Esophagus squamous epithelium (tissue), 4 donors: ENCODE data around the gene CAMKMT.

Experiments used
- POLR2A ChIP-seq, 4 donors: fragments of 450-650 bp; IDR thresholded peaks; one replicate each; pipeline ENCODE4 v1.6.1; 2017; ENCODE audit warnings: antibody characterized with exemption in 4 of 4, mild to moderate bottlenecking in 4 of 4, moderate library complexity in 3 of 4
- TF ChIP-seq, protein P1 (sequence below), 6 experiments: fragments of 450-650 bp in 4 of 6; fragments of 200-600 bp in 2 of 6; sonication (generic) in 2 of 6; IDR thresholded peaks; one replicate each; pipeline ENCODE4 v1.5.1; 2016 to 2019; ENCODE audit warnings: antibody characterized with exemption in 6 of 6, mild to moderate bottlenecking in 4 of 6, moderate library complexity in 4 of 6

DNA sequence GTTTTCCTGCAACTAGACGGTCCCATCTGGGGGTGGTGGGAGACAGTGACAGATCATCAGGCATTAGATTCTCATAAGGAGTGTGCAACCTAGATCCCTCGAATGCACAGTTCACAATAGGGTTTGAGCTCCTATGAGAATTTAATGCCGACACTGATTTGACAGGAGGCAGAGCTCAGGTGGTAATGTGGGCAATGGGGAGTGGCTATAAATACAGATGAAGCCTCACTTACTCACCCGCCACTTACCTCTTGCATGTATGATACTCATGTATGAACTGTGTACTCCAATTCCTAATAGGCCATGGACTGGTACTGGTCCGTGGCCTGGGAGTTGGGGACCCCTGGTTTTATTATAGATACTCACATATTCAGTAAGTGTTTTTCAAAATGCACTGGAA is 457.3 kb downstream of the CAMKMT start:
- TF ChIP-seq POLR2A (IDR thresholded peaks at IDR 0.05), result no peak
- TF ChIP-seq, protein P1, sequence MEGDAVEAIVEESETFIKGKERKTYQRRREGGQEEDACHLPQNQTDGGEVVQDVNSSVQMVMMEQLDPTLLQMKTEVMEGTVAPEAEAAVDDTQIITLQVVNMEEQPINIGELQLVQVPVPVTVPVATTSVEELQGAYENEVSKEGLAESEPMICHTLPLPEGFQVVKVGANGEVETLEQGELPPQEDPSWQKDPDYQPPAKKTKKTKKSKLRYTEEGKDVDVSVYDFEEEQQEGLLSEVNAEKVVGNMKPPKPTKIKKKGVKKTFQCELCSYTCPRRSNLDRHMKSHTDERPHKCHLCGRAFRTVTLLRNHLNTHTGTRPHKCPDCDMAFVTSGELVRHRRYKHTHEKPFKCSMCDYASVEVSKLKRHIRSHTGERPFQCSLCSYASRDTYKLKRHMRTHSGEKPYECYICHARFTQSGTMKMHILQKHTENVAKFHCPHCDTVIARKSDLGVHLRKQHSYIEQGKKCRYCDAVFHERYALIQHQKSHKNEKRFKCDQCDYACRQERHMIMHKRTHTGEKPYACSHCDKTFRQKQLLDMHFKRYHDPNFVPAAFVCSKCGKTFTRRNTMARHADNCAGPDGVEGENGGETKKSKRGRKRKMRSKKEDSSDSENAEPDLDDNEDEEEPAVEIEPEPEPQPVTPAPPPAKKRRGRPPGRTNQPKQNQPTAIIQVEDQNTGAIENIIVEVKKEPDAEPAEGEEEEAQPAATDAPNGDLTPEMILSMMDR (IDR thresholded peaks at IDR 0.05), result no peak
